ENCODE data around the gene TBCK.

Gene TBCK

GRCh38 chr4:106036848-106037247, 279.2 kb downstream of the TBCK start:
- no peak for DNase-seq (ENCODE audit: insufficient read length, low spot score)
- no peak for FAIRE-seq
- no peak for TF ChIP-seq CTCF (IDR thresholded peaks at IDR 0.05; ENCODE audit: insufficient read depth, missing control alignments)

GRCh38 chr4:106036334-106036733, 279.7 kb downstream of the TBCK start:
- FAIRE-seq (no peak), DNase-seq (ENCODE audit: insufficient read length, low spot score) (no peak)
- no peak for TF ChIP-seq CTCF (IDR thresholded peaks at IDR 0.05; ENCODE audit: insufficient read depth, missing control alignments)

GRCh38 chr4:106035204-106035603, 280.8 kb downstream of the TBCK start:
- no peak for TF ChIP-seq CTCF (IDR thresholded peaks at IDR 0.05; ENCODE audit: insufficient read depth, missing control alignments)
- FAIRE-seq = no peak
- no peak for DNase-seq (ENCODE audit: insufficient read length, low spot score)

GRCh38 chr4:106034751-106035150, 281.3 kb downstream of the TBCK start:
- FAIRE-seq (no peak), DNase-seq (ENCODE audit: insufficient read length, low spot score) (no peak)
- TF ChIP-seq CTCF (IDR thresholded peaks at IDR 0.05; ENCODE audit: insufficient read depth, missing control alignments) = no peak

GRCh38 chr4:106034220-106034619, 281.8 kb downstream of the TBCK start:
- no peak for DNase-seq (ENCODE audit: insufficient read length, low spot score)

GRCh38 chr4:106033469-106033868, 282.5 kb downstream of the TBCK start:
- FAIRE-seq (no peak), DNase-seq (ENCODE audit: insufficient read length, low spot score) (no peak)
- TF ChIP-seq CTCF (IDR thresholded peaks at IDR 0.05; ENCODE audit: insufficient read depth, missing control alignments) = no peak

More at GRCh38 chr4:106034220-106034619, 281.8 kb downstream of the TBCK start:
- no peak for FAIRE-seq
- no peak for TF ChIP-seq CTCF (IDR thresholded peaks at IDR 0.05; ENCODE audit: insufficient read depth, missing control alignments)

GRCh38 chr4:106032851-106033286, 283.1 kb downstream of the TBCK start:
- FAIRE-seq = no peak
- TF ChIP-seq CTCF (IDR thresholded peaks at IDR 0.05; ENCODE audit: insufficient read depth, missing control alignments) = no peak
- DNase-seq (ENCODE audit: insufficient read length, low spot score) = no peak
